GM21619 (cell line): ENCODE results near the gene POLR3K.
"Not testable (repeated sequence)": the region's sequence is repeated elsewhere in the genome, so short reads cannot be mapped to it uniquely, and the experiment has no call there.

Experiments
- ATAC-seq: cut with Tn5 transposase; IDR thresholded peaks from one replicate; pipeline ENCODE4 v1.9.1; 2021; ENCODE audit not compliant: unreplicated experiment

Gene POLR3K

GRCh38 chr16:47234-47633, 6.2 kb downstream of the POLR3K start:
- ATAC-seq: no peak

DNA sequence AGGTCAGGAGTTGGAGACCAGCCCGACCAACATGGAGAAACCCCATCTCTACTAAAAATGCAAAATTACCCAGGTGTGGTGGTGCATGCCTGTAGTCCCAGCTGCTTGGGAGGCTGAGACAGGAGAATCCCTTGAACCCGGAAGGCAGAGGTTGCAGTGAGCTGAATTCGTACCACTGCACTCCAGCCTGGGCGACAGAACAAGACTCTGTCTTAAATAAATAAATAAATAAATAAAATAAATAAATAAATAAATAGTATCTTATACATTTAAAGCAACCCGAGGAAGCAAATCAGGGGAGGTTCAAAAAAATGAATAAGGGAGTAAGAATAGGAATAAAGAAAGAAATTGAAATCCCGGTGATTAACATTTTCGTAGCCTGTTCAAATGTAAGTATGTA, 6.9 kb downstream of the POLR3K start:
- ATAC-seq: not testable (repeated sequence)

- no peak for ATAC-seq
Observed at GRCh38 chr16:45454-45853, 8.0 kb downstream of the POLR3K start.

DNA sequence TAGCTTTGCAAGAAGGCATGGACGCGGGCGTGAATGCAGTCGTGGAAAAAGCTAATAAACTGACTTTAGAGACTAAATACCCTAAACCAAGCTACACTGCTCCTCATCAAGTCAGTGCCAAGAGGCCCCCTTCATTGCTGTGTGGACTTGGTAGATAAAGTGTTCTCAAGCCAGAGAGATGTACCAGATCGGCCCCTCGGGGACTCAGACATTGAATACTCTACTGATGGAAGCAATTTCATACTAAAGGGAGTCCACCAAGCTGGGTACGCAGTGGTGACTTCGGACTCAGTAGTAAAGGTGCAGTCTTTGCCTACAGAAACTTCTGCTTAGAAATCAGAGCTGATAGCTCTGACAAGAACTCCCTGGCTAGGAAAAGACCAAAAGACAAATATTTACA, 8.8 kb downstream of the POLR3K start:
- ATAC-seq: no peak

DNA sequence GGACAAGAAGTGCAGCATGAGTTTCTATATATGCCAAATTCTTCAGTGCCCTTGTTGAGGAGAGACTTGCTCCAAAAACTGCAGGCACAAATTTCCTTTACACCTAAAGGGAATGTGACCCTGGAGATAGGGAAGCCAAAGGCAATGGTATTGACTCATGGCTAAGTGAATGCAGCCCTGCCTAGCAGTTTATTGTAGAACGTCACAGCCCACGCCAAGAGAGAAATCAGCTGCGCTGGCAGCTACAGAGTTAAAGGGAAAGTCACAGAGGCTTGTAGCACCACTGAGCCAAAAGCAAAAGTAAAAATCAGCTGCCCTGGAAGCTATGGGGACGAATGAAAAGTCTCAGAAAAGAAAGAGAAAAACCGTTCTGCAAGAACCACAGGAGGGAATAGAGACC, 10.1 kb downstream of the POLR3K start:
- no peak for ATAC-seq

- no peak for ATAC-seq
Observed at GRCh38 chr16:42691-43090, 10.7 kb downstream of the POLR3K start.

- ATAC-seq: no peak
Observed at GRCh38 chr16:42069-42457, 11.3 kb downstream of the POLR3K start.

- no peak for ATAC-seq
Observed at GRCh38 chr16:41439-42068, 11.9 kb downstream of the POLR3K start.

DNA sequence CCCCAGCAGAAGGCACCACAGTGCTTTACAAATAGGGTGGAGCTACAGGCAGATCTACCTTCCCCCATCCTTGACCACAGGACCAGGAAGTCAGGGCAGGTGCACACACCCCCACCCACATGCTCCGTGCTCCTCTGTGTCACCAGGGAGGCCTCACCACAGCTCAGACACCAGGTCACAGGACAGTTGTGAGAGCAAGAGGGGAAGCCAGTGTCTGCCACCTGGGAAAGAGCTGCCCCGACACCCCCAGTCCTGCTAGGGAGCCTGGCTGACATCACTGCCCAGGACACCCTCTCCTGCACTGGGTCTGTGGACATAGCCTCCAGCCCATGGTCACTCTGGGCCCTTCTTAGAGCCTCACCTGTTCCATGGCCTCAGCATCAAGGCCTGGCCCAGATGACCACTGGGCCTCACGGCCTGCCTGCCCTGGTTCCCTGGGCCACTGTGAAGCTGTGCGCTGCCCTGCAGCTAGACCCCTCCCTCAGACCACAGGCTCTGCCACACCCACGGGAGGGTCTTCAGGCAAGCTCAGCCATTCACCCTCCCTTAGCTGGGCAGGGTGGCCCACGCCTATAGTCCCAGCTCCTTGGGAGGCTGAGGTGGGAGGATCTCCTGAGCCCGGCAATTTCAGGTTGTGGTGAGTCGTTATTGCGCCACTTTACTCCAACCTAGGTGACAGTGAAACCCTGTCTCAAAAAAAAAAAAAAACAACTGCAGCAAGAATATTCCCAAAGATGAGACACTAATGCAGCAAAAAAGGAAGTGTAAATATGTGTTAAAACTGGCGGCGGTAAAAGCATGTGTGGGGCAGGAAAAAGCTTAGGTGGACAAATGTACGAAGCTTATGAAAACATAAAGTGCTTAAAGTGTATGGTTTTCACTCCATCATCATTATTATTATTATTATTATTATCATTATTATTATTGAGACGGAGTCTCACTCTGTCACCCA, 14.2 kb downstream of the POLR3K start:
- peak; percentile 59 for ATAC-seq

GRCh38 chr16:38206-38605, 15.2 kb downstream of the POLR3K start:
- not testable (repeated sequence) for ATAC-seq

GRCh38 chr16:37511-37910, 15.9 kb downstream of the POLR3K start:
- no peak for ATAC-seq

GRCh38 chr16:36336-36984, 16.9 kb downstream of the POLR3K start:
- no peak for ATAC-seq

GRCh38 chr16:35678-36305, 17.6 kb downstream of the POLR3K start:
- no peak for ATAC-seq

GRCh38 chr16:35011-35677, 18.3 kb downstream of the POLR3K start:
- peak; percentile 45 for ATAC-seq

GRCh38 chr16:34648-34987, 18.8 kb downstream of the POLR3K start:
- ATAC-seq: no peak

GRCh38 chr16:33877-34647, 19.3 kb downstream of the POLR3K start:
- ATAC-seq: no peak

DNA sequence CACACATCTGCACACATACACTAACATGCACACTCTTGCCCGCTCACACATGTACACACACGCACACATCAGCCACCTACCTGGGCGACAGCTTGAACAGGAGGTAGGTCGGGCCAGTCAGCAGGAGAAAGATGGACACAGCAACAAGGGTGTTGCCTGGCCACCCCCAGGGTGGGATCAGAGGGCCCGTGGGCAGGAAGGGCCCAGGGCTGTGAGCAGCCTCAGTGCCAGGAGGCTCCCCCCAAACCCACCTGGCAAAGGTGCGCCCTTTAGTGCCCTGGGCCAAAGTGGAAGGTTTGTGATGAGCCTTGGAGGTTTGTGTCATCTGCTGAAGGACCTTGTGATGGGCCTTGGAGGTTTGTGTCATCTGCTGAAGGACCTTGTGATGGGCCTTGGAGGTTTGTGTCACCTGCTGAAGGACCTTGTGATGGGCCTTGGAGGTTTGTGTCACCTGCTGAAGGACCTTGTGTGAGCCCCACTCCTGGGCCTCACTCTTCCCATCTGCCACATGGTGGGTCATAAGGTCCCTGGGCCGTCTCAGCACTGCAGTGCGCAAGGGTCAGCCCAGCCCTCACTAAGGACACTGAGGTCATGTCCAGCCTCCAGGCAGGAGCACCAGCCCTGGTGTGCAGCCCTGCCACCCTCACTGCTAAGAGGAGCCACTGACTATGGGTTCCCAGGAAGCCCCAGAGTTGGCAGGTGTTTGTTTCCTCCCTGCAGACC, 20.1 kb downstream of the POLR3K start:
- ATAC-seq: not testable (repeated sequence)

- not testable (repeated sequence) for ATAC-seq
Observed at GRCh38 chr16:30627-31026, 22.8 kb downstream of the POLR3K start.

GRCh38 chr16:25926-26348, 27.5 kb downstream of the POLR3K start:
- ATAC-seq: peak; percentile 68
